ENCODE data around the gene GPC6.
"Not testable (repeated sequence)": the region's sequence is repeated elsewhere in the genome, so short reads cannot be mapped to it uniquely, and the experiment has no call there.

The GPC6 gene

DNA sequence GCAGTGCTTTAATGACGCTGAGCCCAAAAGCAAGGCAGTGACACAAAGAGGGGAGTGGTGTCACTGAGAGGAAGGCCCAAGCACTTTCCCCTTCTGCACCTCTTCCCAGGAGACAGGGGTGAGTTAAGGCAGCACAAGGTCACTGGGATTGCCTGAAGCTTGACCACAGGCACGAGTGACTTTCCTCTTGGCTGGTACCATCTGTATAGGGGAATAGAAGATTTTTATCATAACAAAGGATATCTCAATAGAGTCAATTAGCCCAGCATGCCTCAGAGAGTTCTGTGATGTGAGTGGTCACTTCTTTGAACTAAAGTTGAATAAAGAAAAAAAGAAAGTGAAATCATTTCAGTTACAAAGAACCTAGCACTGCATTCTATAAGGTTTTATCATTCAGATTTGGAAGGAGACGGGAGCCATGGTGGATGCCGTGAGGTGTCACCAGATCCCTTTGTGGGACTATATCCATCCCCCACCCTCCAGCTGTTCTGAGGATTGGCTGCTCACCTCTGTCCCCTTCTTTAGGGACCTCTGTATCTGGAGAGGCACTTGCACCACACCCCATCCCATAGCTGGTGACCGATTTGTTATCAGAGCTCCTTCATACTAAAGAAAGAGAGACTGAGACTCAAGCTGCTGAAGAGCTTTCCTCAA lies 961.7 kb downstream of the GPC6 start:
- DNase-seq = no peak

GRCh38 chr13:94192431-94192975 lies 965.9 kb downstream of the GPC6 start:
- DNase-seq = no peak

- DNase-seq = no peak
Measured at GRCh38 chr13:94195715-94196114, 969.1 kb downstream of the GPC6 start.

GRCh38 chr13:94196413-94196812 lies 969.8 kb downstream of the GPC6 start:
- DNase-seq = no peak

DNA sequence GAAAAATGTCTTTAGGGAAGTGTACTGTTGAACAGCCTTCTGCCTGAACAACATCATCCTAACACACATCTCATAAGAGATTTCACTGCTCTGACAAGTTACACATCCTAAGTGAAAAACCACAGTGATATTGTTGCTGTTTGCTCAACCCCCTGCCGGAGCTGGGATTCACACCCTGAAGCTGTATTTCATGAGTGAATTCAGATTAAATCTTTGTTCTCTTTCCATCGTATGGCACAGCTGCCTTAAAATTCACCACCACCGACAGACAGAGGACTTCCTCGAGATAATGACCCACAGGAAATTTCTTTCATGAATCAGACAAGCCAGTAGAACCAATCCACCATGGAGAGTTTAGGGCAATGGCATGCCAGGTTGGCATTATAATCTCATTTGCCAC lies 972.1 kb downstream of the GPC6 start:
- no peak for DNase-seq

DNA sequence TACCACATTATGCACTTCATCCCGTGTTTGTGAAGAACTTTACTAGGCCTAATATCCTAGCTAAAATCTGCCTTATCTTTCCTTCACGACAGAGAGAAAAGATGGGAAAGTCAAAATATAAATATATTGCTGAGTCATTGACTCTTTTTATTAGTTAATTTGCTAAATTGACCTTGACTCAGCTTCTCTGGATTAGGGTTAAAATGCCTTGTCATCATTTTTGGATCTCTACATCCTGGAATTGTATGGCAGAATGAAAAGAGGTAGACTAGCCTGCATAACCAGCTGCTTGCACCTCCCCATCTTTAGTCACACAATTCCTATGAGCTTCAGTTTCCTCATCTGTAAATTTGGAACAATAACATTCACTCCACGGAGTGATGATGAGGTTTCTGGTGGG lies 972.5 kb downstream of the GPC6 start:
- DNase-seq = no peak

- DNase-seq = no peak
Measured at GRCh38 chr13:94201022-94201421, 974.4 kb downstream of the GPC6 start.

DNA sequence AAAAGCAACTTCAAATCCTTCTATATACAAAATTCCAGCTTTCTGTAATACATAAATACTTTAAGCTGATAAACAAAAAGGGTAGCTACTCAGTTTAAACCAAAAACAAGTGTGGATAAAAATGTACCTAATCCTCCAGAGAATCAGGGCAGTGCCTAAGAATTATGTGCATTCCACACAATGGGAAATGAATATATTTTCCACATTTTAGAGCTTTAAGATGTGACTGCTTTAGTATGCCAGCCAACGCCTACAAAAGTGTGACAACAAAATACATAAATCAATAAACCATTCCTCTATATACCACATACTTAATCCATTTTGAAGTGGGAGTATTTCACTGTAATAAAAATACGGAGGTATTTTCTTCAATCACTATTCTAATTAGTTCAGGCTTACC lies 977.6 kb downstream of the GPC6 start:
- DNase-seq = no peak

GRCh38 chr13:94204946-94205345 lies 978.3 kb downstream of the GPC6 start:
- DNase-seq = no peak

DNA sequence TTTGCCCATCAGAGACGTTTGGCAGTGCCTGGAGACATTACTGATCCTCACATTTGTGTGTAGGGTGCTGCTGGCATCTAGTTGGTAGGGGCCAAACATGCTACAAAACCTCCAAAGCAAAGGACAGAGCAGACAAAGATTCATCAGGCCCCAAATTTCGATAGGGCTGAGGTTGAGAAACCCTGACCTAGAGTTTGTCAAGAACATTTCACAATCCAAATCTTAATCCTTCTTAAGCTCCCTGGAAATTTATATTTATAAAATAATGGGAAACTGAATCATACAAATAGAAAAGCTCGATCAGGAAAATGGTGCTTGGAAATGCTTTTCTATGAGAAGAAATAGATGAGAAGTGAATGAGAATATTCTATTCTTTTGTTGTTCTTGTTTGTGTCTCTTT lies 979.3 kb downstream of the GPC6 start:
- DNase-seq = no peak

- no peak for DNase-seq
Measured at GRCh38 chr13:94209117-94209516, 982.5 kb downstream of the GPC6 start.

GRCh38 chr13:94209913-94210312 lies 983.3 kb downstream of the GPC6 start:
- DNase-seq = not testable (repeated sequence)

DNA sequence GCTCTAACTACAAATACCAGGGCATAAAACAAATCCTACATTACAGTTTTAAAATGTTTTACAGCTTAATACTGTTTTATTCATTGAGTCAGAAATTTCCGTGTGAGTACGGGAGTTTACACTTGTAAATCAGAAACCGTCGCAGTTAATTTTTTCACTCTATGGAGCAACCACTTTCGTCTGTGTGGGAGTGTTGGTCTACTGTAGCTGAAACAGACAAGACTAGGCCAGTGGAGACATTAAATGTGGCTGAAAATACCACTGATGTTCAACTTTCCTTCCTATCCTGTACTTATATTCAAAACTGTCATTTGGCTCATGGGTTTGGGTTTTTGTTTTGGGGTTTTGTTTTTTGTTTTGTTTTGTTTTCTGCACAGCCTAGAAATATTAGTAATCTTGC lies 984.2 kb downstream of the GPC6 start:
- no peak for DNase-seq

GRCh38 chr13:94212196-94212595 lies 985.6 kb downstream of the GPC6 start:
- DNase-seq = no peak

- DNase-seq = no peak
Measured at GRCh38 chr13:94214121-94214520, 987.5 kb downstream of the GPC6 start.

GRCh38 chr13:94214975-94215374 lies 988.4 kb downstream of the GPC6 start:
- DNase-seq = no peak

GRCh38 chr13:94216476-94216875 lies 989.9 kb downstream of the GPC6 start:
- DNase-seq = no peak

DNA sequence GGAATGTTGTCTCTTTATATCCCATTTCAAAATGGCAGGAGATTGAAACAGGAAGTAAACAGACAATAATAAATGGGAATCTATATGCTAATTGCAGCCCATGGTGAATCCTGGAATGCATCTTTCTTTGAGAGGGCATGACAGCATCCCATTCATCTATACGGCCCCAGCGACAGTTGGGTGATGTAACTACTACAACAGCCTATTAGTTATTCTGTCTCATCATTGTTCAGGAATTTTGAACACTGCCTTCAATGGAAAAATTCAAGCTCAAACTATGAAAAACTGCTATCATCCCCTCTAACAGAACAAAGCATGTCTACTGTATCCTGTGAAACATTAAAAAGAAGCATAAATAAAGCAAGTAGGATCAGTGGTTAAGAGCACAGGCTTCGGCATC lies 990.8 kb downstream of the GPC6 start:
- DNase-seq = no peak

GRCh38 chr13:94218537-94218936 lies 991.9 kb downstream of the GPC6 start:
- no peak for DNase-seq

GRCh38 chr13:94218951-94219350 lies 992.3 kb downstream of the GPC6 start:
- no peak for DNase-seq

GRCh38 chr13:94224670-94225069 lies 998.1 kb downstream of the GPC6 start:
- DNase-seq = no peak

GRCh38 chr13:94227255-94227879 lies 1000.8 kb downstream of the GPC6 start:
- no peak for DNase-seq

DNA sequence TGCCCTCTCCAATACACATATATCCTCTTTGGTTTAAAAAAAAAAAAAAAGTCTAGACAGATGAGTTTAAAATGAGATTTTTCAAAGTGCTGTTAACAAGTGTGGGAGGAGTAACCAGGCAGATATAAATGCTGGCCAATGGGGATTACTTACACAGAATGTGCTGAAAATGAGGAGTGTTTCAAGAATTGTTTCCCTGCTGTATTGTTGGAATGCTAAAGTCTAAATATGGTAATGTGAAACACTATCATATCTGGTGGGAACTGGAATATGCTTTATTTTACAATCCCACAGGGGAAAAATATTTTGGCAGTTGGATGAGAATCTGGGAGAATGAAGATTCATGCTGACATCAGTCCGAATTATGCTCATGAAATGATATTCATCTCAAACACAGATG lies 1002.2 kb downstream of the GPC6 start:
- DNase-seq = no peak

- no peak for DNase-seq
Measured at GRCh38 chr13:94232161-94232950, 1005.7 kb downstream of the GPC6 start.
